GM19372 (cell line): Measurements from ENCODE around the gene TEX54.
"Not testable (repeated sequence)": the region's sequence is repeated elsewhere in the genome, so short reads cannot be mapped to it uniquely, and the experiment has no call there.

ENCODE experiments used
- ATAC-seq: cut with Tn5 transposase; IDR thresholded peaks from one replicate; pipeline ENCODE4 v1.9.1; 2021; ENCODE audit warnings: mild to moderate bottlenecking, low read depth, moderate library complexity; ENCODE audit not compliant: unreplicated experiment

The TEX54 gene

DNA sequence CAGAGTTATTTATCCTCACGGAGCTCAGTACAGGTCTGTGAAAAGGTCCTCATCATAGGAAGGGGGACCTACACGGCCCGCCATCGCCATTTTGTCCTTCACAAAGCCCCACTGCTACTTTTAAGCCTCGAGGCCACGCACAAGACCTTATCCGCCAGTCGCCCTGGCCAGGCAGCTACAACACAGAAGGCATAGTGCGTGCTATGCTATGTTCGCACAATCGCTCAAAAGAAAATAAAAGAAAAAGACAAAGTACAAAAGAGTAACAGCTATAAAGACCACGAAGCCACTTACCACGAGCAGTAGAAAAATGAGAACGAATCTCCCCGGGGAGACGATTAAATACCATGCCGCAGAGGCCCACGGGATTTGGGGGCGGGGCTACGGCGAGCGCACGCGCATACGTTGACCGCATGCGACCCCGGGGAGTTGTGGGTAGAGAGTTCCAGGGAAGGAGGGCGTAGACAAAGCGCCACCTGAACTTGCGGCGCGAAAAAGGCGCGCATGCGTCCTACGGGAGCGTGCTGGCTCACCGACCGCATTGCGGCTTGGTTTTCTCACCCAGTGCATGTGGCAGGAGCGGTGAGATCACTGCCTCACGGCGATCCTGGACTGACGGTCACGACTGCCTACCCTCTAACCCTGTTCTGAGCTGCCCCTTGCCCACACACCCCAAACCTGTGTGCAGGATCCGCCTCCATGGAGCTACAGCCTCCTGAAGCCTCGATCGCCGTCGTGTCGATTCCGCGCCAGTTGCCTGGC, 23.1 kb upstream of the TEX54 start:
- peak; percentile 91 for ATAC-seq

DNA sequence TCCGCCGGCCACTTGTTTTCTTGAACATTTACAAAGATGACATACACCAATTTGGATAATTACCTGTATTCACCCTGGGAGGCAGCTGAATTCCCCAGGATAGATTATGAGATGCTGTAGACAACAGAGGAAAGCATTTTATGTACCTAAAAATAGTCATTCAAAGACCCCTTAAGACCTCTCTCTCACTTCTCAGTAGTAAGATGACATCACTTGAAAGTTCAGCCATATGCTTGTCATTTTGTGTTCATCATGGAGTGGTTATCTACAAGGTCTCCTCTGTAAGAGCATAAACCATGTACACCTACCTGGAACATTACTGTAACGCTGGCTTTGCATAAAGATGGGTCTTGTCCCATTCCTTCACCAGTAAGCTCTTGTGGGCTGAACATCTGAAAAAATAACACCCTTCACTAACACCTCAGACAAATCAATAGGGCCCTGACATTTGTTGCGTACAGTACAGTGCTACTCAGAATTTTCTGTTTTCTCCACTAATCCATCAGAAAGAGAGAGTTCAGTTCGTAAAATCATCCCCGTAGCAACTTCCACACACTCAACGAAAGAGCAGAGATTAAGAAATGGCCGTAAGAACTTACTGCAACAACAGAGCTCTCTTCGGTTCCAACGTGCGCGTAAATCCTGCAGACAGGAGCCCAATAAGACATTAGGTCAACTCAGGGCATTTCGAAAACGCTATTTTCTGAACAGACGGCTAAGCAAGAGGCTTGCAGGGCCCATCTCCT, 22.4 kb upstream of the TEX54 start:
- ATAC-seq: no peak

GRCh38 chr11:62854013-62854824, 21.6 kb upstream of the TEX54 start:
- ATAC-seq: no peak

GRCh38 chr11:62853279-62853965, 20.8 kb upstream of the TEX54 start:
- ATAC-seq: no peak

DNA sequence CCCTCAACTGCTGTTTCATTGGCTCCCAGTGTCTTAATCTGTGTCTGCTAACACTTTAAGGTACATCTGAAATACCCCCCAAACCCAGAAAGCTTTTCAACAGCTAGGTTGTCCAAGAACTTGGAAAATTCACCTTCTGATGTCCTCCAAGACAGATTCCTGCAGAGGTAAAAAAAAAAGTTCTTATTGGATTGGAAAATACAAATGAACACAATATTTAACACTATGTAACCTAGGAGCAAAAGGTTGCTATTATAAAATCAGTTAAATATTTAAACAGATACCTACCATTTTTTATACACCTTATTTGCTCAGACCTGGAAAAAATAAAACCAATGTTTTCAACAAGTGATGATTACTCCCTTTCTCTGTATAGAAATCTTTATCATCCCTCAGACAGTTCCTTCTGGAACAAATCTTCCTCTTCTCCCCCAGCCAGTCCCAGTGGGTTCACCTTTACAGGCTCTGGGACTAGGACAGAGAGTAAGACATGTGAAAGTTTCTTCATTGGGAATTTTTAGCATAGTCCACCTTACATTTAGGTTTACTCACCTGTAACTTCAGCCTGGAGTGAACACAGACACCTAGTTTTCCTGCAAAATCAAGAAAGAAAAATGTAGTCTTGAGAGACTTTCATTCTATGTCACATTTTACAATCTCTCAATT, 20.0 kb upstream of the TEX54 start:
- no peak for ATAC-seq

DNA sequence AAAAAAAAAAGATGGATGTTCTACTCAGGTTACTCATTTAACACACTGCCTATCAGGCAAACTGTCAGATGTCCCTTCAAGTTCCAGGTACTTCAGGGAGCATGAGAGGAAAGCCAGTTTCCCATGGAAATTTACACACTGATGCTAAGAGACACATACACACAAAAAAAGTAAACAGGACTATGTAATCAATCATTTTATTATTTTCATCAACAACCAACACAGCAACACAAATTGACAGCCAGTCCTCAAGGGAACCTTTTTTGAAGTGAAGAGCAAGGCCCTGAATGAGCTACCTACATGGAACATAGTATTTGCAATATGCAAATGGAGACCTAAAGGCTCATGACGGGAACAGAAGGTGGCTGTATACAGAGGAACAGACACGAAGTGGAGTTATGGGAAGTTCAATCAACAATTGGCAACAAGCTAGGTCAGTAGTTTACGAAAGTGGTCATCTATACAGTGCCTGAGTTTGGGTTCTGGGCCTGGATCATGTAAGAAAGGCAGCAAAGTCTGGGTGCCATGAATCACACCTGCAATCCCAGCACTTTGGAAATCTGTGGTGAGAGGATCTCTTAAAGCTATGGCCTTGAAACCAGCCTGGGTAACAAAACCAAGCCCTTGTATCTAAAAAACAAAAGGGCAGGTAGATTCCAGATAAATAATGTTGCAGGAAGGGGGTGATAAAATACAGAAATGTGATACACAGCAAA, 19.3 kb upstream of the TEX54 start:
- ATAC-seq: no peak

DNA sequence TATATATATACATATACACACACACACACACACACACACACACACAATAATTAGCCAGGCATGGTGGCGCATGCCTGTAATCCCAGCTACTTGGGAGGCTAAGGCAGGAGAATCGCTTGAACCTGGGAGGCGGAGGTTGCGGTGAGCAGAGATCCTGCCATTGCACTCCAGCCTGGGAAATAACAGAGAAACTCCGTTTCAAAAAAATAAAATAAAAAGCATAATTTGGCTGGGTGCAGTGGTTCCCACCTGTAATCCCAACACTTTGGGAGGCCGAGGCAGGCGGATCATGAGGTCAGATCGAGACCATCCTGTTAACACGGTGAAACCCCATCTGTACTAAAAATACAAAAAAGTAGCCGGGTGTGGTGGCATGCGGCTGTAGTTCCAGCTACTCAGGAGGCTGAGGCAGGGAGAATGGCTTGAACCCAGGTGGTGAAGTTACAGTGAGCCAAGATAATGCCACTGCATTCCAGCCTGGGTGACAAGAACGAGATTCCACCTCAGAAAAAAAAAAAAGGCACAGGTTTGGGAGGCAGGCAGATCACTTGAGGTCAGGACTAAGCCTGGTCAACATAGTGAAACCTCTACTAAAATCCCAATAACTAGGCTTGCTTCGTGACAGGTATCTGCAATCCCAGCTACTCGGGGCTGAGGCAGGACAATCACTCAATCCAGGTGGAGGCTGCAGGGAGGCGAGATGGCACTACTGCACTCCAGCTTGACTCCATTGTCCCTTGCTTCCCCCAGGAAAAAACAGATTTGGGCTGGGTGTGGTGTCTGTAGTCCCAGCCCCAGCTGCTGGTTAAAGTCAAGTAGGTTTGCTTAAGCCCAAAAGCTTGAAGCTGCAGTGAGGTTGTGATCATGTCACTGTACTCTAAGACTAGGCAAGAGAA, 18.5 kb upstream of the TEX54 start:
- ATAC-seq: no peak

GRCh38 chr11:62847767-62848314, 15.2 kb upstream of the TEX54 start:
- no peak for ATAC-seq

GRCh38 chr11:62846177-62846576, 13.5 kb upstream of the TEX54 start:
- no peak for ATAC-seq

- no peak for ATAC-seq
These were observed 11.5 kb upstream of the TEX54 start for GRCh38 chr11:62844154-62844553.

- ATAC-seq: no peak
These were observed 10.8 kb upstream of the TEX54 start for GRCh38 chr11:62843466-62843865.

GRCh38 chr11:62842891-62843290, 10.2 kb upstream of the TEX54 start:
- ATAC-seq: not testable (repeated sequence)

GRCh38 chr11:62842171-62842741, 9.6 kb upstream of the TEX54 start:
- no peak for ATAC-seq

DNA sequence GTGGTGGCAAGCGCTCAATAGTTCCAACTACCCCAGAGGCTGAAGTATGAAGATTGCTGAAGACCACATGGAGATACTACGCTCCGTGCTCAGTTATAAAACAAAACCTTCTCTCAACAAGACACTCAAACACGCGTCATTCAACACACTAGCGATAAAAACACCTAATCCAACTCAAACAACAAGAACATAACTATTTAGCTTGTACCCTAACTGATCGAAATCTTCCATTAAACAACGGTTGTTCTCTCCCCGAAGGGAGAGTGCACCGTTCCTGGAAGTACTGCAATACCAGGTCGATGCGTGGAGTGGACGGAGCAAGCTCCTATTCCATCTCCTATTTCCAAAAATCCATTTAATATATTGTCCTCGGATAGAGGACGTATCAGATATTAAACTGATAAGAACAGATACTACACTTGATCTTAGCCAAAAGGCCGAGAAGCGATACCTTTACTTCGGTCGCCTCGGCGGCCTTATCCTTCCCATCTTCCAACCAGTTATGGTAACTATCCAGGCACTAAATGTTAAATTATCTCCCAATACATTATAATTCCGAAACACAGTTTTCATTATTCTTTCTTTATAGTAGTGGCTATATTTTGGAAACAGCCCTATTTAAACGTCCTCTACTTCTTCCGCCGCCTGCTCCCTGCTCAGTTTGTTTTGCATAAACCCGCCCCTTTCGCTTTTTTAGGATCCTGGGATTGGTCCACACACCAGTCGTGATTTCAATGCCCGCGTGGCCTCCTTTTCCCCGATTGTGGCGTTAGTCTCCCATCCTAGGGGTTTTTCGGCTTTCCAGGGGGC, 8.9 kb upstream of the TEX54 start:
- ATAC-seq: peak; percentile 51

GRCh38 chr11:62840721-62841360, 8.2 kb upstream of the TEX54 start:
- ATAC-seq: peak; percentile 5
